HG02840 (cell line): Measurements from ENCODE around the gene ABCA13.
"Not testable (repeated sequence)": the region's sequence is repeated elsewhere in the genome, so short reads cannot be mapped to it uniquely, and the experiment has no call there.

Experiments
- ATAC-seq: cut with Tn5 transposase; IDR thresholded peaks from one replicate; pipeline ENCODE4 v1.9.1; 2021; ENCODE audit warnings: mild to moderate bottlenecking, moderate library complexity, moderate number of reproducible peaks; ENCODE audit not compliant: unreplicated experiment, low FRiP score

The ABCA13 gene, protein sequence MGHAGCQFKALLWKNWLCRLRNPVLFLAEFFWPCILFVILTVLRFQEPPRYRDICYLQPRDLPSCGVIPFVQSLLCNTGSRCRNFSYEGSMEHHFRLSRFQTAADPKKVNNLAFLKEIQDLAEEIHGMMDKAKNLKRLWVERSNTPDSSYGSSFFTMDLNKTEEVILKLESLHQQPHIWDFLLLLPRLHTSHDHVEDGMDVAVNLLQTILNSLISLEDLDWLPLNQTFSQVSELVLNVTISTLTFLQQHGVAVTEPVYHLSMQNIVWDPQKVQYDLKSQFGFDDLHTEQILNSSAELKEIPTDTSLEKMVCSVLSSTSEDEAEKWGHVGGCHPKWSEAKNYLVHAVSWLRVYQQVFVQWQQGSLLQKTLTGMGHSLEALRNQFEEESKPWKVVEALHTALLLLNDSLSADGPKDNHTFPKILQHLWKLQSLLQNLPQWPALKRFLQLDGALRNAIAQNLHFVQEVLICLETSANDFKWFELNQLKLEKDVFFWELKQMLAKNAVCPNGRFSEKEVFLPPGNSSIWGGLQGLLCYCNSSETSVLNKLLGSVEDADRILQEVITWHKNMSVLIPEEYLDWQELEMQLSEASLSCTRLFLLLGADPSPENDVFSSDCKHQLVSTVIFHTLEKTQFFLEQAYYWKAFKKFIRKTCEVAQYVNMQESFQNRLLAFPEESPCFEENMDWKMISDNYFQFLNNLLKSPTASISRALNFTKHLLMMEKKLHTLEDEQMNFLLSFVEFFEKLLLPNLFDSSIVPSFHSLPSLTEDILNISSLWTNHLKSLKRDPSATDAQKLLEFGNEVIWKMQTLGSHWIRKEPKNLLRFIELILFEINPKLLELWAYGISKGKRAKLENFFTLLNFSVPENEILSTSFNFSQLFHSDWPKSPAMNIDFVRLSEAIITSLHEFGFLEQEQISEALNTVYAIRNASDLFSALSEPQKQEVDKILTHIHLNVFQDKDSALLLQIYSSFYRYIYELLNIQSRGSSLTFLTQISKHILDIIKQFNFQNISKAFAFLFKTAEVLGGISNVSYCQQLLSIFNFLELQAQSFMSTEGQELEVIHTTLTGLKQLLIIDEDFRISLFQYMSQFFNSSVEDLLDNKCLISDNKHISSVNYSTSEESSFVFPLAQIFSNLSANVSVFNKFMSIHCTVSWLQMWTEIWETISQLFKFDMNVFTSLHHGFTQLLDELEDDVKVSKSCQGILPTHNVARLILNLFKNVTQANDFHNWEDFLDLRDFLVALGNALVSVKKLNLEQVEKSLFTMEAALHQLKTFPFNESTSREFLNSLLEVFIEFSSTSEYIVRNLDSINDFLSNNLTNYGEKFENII (N-terminal part only)

DNA sequence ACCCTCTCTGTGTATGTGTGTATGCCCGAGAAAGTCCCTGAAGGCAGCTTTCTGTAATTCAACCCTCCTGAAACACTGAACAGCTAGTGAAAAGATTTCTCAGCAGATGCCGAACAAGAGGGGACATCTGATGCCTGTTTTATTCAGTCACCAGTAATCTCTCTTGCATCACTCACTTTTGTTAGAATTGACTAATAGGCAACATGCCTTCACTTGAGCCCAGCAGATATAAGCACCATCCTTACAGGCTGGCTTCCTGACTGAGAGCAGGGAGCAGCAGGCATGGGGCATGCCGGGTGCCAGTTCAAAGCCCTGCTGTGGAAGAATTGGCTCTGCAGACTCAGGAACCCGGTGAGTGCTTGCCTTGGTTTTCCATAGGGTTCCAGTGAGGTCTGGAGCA is at the start of gene ABCA13:
Gene ABCA13, plus strand, starts transcription at position 257 of the 400 bp plus-strand sequence. Its CDS starts 26 bp downstream, at position 283.
- no peak for ATAC-seq

DNA sequence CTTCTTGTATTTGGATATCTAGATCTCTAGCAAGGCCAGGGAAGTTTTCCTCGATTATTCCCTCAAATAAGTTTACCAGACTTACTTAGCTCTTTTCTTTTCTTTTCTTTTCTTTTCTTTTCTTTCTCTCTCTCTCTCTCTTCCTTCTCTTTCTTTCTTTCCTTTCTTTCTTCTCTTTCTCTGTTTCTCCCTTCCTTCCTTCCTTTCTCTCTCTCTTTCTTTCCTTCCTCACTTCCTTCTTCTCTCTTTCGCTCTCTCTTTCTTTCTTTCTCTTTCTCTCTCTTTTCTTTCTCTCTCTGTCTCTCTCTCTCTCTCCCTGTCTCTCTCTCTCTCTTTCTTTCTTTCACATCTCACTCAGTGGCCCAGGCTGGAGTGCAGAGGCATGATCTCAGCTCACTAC is 45.2 kb upstream of the ABCA13 start:
- no peak for ATAC-seq

DNA sequence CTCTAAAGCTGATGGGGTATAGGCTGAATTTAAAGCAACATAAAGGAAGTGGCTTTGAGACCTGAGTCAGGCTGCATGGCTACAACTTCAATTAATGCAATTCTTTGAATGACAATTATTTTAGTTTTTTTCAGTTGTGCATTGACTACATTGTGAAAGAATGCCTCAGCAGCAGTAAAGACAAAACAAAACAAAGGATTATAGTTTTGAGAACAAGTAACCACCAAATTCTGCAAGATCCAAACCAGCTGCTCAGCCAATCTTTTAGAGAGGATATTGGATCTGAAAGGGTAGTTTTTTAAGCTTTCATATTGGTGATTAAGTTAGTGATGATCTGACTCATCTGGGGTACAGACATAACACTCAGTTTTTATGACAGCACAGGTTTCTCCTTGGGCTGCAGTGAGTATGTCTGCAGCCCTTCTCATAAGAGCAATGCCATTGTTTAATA is 40.6 kb upstream of the ABCA13 start:
- no peak for ATAC-seq

DNA sequence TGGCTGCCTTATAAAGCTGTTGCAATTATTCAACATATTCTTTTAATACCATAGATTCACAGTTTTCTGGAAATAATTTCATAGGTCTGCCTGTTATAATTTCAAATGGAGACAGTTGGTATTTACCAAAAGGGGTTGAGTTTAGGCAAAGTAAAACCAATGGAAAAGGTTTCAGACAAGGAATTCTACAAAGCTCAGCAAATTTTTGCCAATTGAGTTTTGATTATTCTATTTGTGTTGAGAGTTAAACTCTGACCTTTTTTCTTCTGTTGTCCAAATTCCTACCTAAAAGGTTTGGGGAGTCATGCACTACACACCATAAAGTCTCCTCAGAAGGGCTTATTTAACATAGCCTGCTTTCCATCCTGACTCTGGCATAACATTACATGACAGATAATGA is 38.5 kb upstream of the ABCA13 start:
- no peak for ATAC-seq

DNA sequence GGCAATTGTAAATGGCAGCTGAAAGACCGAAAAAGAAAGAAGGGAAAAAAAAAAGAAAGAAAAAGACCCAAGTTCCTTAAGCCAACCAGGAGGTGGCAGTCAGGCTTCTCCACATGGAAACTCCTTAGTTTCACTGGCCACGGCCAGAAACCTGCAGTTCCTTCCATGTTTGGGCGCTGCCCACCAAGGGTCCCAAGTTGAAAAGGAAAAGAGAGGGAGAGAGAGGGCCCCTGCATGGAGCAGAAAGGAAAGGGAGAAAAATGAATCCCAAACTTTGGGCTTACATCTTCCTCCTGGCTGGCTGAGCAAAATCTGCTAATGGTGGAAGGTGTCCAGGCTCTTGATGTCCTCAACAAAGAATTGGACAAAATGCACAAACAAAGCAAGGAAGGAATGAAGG is 31.8 kb upstream of the ABCA13 start:
- no peak for ATAC-seq

DNA sequence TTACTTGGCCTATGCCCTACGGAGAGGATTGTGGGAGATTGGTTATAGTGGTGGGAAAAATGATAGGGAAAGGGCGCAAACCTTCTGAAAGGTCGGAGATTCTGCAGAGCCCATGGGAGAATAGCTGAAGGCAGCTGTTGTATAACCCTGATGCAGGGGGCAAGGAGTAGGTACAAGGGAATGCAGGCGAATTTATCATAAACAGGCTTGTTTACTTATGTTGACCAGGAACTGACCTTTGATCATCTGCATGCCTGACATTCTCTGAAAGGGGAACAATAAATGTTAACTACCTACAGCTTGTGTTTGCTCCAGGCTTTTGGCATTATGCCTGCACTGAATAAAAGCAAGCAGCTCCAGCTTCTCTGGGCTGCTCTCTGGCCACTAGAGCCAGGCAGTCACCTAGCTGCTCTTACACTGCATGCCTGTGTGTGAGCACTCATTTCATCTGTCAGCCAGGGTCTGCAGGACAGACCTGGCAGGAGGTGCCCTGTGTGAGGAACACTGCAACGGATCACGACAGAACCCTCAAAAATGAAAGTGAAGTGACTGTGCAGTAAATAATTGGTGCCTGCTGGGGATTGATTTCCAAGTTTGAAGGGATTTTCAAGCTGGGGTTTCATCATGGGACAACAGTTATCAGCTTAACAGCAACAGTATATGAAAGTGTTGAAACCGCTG is 31.1 kb upstream of the ABCA13 start:
- ATAC-seq = no peak

DNA sequence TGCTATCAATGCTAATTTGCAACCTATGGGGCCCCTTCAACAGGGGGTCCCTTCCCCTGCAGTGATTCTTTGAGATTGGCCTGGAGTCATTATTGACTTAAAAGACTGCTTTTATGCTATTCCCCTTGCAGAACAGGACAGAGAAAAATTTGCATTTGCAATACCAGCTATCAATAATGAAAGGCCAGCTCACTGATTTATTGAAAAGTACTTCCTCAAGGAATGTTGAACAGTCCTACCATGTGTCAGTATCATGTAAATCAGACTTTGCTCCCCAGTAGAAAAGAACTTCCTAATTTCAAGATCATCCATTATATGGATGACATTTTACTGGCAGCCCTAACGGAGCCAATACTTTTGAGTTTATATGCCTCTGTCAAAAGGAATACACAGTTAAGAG is 29.7 kb upstream of the ABCA13 start:
- no peak for ATAC-seq

DNA sequence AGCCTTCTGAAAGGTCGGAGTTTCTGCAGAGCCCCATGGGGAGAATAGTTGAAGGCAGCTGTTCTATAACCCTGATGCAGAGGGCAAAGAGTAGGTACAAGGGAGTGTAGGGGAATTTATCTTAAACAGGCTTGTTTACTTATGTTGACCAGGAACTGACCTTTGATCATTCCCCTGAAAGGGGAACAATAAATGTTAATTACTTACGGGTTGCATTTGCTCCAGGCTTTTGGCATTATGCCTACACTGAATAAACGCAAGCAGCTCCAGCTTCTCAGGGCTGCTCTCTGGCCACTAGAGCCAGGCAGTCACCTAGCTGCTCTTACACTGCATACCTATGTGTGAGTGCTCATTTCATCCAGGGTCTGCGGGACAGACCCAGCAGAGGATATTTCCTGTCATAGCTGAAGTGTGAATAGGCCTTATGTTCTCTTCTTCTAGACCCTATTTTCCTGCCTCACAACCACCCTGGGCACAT is 26.9 kb upstream of the ABCA13 start:
- no peak for ATAC-seq

DNA sequence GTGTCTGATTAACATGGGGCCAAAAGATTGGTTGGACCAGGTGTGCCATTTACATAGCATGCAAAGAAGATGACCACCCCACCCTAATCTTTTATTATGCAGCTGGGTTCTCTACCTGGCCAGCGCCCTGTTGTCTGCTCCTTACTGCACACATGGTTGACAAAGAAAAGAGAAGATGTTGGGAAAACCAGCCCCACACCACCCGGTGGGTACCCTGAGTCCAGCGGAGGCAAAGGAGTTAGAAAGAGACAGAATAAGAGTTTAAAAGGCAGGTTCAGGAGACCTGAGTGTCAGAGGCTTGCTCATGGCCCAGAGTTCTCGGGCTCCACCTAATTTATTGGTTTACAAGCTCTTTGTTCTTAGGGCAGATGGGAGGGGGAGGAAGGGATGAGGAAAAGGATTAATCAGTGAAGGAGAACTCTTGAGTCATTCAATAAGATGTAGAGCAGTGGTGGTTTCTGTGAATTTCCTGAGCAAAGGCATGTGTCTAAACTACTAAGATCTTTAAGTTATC is 24.1 kb upstream of the ABCA13 start:
- ATAC-seq = no peak

DNA sequence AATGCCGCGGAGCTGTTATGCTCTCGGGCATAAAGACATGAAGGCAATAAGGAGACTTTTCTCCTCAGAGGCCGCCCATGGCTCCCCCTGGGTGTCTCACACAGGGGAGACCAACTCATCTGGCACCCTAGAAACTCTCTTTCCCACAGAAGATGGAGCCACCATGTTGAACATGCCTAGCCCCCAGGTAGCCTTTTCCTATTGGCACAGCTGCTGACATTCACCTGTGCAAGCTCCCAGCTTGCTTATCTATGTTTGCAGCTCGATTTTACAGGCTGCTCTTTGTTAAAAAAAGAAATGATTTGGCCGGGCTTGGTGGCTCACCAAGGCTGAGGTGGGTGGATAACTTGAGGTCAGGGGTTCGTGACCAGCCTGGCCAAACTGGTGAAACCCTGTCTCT is 23.6 kb upstream of the ABCA13 start:
- ATAC-seq = not testable (repeated sequence)

DNA sequence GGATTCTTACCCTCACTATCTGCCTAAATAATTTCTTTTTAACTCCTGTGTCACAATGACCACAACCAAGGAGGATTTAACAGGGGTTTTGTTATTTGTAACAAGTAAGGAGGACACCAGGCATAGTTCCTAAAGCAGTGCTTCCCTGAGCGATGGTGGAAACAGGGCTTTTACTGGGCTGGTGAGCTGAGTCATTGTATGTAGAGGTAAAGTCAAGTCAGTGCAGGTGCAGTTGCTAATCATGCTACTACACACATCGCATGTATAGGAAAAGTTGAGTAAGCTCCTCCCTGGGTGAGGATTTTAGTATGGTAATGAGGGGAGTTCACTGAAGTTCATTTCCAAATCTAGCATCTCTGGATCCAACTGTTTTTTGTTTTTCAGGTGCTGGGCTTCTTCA is 22.9 kb upstream of the ABCA13 start:
- no peak for ATAC-seq

DNA sequence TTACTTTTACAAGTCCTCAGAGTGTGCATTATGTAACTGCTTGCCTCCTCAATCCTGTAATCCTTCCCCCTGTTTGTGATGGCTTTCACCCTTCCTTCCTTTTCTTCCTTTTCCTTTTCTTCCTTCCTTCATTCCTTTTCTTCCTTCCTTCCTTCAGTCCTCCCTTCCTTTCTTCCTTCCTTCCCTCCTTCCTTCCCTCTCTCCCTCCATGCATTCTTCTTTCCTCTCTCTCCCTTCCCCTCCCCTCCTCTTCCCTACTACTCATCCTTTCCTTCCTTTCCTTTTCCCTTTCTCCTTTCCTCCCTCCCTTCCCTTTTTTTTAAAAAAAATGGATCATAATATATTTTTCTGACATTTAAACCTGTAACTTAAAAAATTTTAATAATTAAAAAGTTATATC is 22.2 kb upstream of the ABCA13 start:
- ATAC-seq = no peak

DNA sequence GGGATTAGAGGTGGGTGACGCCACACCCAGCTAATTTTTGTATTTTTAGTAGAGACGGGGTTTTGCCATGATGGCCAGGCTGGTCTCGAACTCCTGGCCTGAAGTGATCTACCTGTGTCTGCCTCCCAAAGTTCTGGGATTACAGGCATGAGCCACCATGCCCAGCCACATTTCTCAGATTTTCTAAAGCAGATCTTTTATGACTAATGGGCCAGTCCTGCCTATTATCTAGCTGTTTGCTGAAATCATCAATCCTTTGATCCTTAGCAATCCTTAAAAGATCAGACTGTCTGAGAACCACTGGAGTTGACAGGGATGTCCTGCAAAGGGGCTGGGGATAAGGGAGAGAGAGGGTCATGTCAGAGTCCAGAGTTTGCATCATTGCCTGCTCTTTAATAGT is 21.2 kb upstream of the ABCA13 start:
- no peak for ATAC-seq

DNA sequence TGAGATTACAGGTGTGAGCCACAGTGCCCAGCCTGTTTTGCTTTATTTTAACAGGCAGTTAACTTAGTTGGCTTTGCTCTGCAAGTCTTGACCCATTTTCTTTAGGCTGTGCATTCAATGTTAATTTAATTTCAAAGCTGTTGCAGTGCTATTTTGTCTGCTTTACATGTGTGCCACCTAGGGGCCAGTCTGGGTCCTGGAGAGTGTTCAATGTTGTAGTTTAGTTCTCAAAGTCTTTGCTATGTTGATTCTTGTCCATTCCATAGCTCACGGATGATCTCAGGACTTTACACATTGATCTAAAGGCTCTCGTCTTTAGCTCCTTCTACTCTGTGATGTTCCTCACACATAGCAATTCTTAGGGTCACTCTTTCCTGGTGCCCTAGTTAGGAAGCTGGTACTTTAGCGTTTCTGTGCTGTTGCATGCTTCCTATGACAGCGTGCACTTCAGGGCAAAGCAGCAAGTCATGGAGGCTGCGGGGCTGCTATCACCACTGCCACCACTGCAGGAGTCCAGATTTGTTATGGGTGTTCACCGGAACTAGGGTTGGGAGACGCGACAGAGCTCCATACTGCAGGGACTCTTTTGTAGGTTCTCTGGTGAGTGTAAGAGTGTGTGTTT is 16.4 kb upstream of the ABCA13 start:
- ATAC-seq = no peak

DNA sequence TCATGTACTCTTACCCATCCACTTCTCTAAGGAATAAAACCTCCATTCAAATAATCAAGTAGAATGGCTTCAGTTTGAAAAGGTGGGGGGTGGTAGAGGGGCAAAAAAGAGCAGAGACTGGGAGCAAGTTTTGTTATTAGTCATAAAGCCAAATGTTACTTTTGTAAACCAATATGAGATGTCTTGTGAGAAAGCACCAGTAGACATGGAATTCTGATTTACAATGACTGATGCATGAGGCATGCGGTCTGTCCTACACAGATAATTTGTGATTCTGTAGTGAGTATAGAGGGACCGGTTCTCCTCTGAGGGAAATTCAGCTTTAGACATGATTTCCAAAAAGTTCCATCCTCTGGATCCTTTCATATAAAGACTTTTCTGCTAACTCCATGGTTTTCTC is 12.9 kb upstream of the ABCA13 start:
- no peak for ATAC-seq

DNA sequence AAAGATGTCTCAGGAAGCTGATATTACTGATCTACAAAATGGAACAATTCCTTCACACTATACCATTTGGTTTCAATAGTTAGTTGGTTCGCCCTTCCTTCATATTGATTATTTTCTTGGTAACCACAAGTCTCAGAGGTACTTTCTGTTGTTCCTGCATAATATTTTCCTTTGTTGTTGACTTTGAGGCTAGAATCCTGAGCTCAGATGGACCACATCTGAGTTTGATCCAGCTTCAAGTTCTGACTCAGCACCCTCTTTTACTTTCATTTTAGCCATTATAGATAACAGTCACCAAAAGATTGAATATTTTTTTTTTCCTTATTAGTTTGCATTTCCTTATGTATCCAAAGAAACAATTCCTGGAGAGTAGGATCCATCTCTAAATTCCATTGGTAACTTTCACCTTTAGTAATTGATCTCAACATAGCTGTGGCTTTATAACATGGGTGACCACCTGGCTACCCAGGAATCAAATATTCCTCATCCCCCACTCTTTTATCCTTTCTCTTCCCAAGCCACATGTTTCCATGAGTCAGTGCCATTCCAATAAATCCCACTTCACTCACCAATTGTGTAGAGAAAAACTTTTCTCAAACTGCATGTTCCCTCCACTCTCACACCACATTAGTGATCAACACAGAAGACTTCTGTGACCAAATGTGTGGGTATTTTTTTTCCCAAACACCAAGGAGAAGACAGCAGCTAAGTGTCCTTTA is 9.7 kb upstream of the ABCA13 start:
- ATAC-seq = no peak

DNA sequence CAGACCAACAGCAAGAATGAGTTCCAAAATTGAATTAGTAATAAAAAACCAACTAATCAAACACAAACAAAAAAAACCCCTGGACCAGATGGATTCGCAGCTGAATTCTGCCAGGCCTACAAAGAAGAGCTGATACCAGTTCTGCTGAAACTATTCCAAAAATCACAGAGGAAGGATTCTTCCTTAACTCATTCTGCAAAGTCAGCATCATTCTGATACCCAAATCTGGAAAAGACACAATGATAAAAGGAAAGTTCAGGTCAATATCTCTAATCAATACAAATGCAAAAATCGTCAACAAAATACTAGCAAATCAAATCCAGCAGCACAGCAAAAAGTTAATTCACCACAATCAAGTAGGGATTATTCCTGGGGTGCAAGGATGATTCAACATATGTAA is 6.1 kb upstream of the ABCA13 start:
- no peak for ATAC-seq

DNA sequence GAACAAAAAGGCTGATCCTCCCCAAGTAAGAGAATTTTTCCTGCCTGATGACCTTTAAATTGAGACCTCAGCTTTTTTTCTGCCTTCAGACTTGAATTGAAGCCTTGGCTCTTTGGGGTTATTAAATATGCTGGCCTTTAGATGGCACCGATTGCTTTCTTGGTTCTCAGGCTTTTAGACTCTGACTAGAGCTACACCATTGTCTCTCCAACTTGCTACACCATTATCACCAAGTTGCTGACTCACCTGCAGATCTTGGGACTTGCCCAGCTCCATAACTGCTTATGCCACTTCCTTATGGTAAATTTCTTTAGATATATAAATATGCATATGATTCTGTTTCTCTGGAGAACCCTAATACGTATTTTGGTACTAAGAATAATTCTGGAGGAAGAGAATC is 3.1 kb upstream of the ABCA13 start:
- ATAC-seq = no peak

DNA sequence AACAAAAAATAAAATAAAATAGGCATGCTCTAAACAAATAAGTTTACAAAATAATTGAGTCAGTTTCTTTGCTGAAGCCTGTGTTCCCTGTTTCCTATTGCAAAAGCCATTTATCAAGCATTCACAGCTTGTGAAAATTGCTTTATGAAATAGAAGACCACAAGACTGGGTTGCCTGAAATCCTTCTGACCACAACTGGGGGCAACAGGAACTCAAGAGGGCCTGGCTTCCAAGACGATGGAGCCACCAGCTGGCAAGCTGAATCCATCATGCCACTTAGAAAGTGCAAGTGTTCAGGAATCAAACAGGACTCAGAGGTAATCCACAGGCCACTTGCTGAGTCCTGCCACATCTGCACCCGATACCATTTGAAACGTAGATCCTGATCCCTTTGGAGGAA is 752 bp upstream of the ABCA13 start:
- ATAC-seq = no peak
